GM18861 (cell line): Measurements from ENCODE around the gene NEURL4.
A peak's percentile ranks its signal among the peaks of the same experiment; 100 is the strongest.
"Not testable (repeated sequence)": the region's sequence is repeated elsewhere in the genome, so short reads cannot be mapped to it uniquely, and the experiment has no call there.

Experiments used
- ATAC-seq: cut with Tn5 transposase; IDR thresholded peaks from one replicate; pipeline ENCODE4 v1.9.1; 2021; ENCODE audit not compliant: unreplicated experiment

Gene NEURL4

DNA sequence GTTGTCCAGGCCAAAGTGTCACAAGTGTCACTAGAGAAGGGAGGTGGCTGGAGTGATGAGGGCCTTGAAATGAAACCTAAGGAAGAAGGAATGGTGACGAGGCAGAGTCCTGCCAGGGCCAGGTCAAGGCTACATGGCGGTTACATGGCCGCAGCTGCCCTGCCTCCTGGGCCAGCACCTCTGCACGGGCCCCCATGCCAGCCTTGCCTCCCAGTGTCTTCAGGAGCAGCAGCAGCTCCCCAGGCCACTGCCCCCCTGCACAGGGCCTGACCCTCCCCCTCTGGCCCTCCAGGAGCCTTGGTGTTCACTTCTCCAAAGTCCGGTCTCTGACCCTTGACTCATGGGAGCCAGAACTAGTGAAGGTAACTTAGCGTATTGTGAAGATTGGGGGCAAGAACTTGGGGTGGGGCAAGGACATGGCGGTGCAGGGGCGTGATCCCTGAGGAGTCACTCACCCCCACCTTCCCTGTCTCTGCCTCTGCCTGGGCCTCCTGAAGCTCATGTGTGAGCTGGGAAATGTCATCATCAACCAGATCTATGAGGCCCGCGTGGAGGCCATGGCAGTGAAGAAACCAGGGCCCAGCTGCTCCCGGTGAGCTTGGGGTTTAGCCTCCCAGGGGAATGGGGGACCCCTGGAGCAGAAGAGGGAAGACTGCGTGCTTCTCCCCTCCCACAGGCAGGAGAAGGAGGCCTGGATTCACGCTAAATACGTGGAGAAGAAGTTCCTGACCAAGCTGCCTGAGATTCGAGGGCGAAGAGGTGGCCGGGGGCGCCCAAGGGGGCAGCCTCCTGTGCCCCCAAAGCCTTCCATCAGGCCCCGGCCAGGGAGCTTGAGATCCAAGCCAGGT, 18.7 kb upstream of the NEURL4 start:
- ATAC-seq: no peak

DNA sequence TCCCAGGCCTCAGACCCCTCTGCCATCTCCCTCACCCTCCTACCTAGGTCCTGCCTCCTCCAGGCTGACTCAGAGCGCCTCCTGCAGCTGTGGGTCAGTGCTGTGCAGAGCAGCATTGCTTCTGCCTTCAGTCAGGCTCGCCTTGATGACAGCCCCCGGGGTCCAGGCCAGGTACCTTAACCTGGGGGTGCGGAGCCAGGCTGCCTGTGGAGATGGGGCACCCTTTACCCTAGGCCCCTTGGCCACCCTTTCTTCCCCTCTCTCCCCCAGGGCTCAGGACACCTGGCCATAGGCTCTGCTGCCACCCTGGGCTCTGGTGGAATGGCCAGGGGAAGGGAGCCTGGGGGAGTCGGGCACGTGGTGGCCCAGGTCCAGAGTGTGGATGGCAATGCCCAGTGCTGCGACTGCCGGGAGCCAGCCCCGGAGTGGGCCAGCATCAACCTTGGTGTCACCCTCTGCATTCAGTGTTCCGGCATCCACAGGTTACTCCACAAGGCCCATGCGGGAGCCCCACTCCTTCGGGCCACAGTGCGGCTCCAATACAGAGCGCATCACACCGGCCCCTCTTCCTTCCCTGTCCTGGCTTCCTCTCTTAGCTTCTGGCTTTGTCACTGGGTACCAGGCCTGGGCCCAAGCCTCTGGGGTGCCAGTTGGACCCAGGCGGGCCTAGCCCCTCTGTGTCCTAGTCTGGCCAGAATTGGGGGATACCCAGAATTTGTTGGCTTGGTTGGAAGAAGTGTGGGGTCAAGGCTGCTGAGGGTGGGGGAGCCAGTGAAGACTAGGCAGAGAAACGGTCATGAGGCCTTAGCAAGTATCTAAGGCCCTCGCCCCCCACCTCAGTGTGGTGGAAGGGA, 17.9 kb upstream of the NEURL4 start:
- no peak for ATAC-seq

DNA sequence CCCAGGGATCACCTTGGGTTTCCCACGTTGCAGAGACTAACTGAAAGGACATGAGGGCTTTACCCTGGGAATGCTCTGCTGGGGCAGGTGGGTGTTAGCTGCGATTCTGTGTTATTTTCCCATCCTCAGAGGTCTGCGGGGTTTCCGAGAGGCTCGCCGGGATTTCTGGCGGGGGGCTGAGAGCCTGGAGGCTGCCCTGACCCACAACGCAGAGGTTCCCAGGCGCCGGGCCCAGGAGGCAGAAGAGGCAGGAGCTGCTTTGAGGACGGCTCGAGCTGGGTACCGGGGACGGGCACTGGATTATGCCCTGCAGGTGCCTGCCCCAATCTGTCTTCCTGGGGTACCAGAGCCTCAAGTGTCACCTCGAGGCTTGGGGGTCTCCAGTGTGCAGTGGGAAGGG, 14.1 kb upstream of the NEURL4 start:
- no peak for ATAC-seq

DNA sequence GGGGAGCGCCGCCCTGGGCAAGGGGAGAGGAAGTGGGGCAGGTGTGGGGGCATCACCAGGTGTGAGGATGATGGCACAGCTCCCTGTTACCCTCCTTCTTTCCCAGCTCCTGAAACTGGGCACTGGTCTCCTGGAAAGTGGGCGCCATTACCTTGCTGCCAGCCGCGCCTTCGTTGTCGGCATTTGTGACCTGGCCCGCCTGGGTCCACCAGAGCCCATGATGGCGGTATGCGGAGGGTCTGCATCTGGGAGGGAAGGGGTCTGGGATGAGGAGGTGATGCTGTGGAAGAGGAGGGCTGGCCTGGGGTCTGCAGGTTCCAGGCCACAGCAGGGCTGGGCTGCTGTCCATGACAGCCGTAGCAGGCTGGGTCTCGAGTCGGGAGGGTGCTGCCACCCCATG, 12.7 kb upstream of the NEURL4 start:
- ATAC-seq: no peak

DNA sequence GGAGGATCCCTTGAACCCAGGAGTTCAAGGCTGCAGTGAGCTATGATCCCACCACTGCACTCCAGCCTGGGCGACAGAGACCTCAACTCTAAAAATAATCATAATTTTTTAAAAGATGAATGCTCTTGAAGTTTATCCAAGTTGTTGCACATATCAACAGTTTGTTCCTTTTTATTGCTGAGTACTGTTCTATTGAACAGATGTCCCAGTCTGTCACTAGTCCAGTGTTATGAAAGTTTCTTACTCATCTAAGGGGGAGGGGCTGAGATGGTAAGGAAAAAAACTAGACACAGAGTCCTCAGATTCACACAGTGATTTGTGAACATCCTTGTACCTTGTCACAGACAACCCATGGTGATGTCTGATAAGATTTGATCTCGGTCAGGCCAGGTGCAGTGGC, 11.0 kb upstream of the NEURL4 start:
- ATAC-seq: no peak

DNA sequence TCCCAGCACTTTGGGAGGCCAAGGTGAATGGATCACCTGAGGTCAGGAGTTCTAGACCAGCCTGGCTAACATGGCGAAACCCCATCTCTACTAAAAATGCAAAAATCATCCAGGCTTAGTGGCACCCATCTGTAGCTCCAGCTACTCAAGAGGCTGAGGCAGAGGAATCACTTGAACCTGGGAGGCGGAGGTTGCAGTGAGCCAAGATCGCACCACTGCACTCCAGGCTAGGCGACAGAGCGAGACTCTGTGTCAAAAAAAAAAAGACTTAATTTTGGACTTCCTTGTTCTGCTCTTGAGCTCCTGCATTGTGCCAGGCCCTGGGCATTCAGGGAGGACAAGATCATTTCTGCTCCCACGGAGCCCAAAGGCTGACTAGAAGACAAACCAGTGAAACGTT, 8.5 kb upstream of the NEURL4 start:
- not testable (repeated sequence) for ATAC-seq

DNA sequence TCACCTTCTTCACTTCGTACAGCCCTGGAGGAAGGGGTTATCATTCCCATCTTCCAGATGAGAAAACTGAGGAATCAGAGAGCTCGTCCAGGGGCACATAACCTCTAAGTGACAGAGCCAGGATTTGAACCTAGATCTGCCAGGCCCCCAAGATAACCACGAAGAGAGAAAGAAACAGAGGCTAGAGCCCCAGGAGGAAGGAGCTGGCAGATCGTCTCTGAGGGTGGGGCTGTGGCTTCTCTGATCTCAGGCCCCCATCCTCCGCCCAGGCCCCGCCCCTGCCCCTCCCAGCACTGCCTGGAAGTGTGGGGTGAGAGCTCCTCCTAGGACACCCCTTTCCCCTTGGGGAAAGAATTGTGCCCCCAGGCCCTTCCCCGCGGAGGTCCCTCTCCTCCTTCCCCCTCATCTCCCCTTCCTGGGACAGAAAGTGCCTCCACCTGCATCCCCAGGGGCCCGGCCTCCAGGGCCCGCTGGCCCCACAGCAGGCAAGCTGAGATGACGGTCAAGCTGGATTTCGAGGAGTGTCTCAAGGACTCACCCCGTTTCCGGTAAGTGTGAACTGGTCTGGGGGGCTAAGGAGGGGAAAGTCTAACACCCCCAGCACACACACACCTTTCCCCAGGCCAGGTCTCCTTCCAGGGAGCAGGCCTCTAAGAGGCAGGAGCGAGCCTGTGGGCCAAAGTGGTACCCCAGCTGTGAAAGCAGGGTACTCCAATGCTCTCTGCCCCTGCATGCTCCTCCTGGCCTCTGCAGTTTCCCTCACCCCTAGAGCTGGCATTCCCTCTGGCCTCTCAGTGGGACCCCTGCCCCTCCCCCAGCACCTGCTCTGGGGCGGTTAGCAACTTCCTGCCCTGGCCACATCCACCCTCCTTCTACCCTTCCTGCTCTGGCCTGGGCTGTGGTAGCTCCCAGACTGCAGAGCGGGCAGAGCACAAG, 7.4 kb upstream of the NEURL4 start, which contains the start of gene ACAP1:
TSS of gene ACAP1 (plus strand) at position 290 of the 936 bp plus-strand sequence. CDS start at position 496, 206 bp downstream.
- no peak for ATAC-seq

DNA sequence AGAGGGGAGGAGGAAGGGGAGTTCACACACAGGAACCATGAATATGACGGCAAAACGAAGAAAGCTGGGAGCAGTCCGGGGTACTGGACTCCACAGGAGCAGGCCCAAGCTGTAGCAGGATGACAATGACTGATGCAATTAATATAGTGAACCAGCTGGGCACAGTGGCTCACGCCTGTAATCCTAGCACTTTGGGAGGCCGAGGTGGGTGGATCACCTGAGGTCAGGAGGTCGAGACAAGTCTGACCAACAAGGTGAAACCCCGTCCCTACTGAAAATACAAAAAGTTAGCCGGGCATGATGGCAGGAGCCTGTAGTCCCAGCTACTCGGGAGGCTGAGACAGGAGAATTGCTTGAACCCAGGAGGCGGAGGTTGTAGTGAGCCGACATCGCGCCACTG, 6.6 kb upstream of the NEURL4 start:
- ATAC-seq: not testable (repeated sequence)

DNA sequence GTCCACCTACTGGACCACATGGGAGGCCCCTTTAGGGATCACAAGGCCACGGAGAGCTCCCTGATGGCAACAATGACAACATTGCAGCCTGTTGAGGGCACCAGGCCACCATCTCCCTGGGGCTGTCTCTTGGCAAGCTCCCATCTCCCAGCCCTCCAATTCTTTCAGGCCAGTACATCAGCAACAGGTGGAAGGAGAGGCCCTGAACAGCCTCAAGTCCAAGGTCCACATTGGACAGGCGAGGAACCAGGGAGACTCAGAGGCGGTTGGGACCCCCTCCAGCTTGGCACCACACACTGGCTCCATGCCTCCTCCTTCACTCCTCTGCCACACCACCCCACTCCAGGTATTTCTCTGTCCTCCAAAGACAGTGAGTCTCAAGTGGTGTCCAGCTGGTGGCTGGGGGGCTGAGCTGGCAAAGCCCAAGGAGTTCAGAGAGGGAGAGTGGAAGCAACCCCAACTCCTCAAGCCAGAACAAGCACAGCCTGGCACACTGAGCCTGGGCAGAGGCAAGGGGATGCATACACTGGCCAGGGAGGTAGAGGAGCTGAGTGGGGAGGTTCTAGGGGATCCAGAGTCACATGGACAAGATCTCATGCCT, 5.9 kb upstream of the NEURL4 start:
- no peak for ATAC-seq

DNA sequence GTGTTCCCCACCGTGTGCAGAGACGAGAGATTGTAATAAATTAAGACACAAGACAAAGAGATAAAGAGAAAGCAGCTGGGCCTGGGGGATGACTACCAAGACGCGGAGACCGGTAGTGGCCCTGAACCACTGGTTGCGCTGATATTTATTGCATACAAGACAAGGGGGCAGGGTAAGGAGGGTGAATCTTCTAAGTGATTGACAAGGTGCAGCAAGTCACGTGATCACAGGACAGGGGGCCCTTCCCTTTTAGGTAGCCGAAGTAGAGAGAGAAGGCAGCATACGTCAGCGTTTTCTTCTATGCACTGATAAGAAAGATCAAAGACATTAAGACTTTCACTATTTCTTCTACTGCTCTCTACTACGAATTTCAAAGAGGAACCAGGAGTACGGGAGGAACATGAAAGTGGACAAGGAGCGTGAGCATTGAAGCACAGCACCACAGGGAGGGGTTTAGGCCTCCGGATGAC, 3.5 kb upstream of the NEURL4 start:
- ATAC-seq: not testable (repeated sequence)

DNA sequence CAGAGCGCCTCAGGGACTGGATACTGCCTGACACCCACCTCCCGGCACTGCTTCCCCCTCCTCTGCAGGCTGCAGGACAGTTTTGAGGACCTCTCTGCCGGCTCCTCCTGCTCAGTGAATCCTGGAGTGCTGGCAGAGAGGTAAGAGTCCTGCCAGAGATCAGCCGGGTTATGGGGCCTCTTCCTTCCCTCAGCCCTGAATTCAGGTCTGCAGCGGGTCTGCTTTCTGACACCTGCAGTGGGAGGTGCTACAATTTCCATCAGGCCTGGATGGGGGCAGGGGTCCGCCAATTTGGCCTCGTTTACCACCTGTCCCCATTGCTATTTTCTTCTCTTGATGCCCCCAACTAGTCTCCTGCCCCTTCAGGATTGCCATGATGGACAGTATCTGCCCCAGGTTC, 3.0 kb upstream of the NEURL4 start:
- ATAC-seq: no peak

DNA sequence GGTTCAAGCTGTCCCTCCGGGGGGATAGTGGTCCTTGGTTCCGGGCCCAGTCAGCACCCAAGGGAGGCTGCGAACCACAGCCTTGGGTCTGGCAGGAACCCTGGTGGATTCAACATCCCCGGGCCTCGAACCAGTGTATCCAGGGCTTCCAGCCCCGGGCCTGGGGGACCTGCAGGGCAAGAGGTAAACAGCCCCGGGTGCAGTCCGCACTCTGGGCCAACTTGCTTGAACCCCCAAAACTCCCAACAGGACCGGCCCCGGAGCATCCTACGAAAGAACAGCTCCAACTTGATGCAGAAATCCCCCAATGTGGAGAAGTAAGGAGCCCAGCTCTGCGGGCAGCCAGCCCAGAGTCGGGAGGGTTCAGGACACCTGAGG, 1.5 kb upstream of the NEURL4 start:
- ATAC-seq: no peak

DNA sequence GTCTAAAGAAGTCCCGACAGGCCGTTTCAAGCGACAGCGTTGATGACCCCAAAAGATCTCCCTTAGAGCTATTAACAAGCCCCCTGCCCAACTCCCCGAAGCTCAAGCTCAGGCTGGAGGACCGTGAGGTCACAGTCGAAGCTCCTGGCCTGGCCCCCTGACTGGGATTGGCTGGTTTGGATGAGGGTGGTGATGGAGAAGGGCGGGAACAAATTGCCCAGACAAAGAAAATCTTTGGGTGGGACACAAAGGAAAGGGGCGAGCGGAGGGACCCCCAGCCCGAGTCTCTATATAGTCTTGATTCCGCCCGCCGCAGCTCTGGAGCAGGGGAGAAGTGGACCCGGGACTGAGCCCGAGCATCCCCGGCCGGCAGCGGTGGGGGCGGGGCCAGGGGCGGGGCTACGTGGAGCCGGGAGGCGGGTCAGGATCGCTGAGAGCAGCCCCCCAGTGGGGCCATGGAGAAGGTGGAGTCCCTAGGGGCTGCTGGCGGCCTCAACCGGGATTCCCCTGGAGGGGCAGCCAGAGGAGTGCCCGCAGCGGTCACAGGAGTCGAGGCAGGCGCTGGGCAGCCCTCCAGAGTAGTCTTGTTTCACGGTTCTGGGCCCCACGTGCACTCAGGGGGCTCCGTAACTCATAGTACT, 982 bp upstream of the NEURL4 start:
- peak; percentile 25 for ATAC-seq

DNA sequence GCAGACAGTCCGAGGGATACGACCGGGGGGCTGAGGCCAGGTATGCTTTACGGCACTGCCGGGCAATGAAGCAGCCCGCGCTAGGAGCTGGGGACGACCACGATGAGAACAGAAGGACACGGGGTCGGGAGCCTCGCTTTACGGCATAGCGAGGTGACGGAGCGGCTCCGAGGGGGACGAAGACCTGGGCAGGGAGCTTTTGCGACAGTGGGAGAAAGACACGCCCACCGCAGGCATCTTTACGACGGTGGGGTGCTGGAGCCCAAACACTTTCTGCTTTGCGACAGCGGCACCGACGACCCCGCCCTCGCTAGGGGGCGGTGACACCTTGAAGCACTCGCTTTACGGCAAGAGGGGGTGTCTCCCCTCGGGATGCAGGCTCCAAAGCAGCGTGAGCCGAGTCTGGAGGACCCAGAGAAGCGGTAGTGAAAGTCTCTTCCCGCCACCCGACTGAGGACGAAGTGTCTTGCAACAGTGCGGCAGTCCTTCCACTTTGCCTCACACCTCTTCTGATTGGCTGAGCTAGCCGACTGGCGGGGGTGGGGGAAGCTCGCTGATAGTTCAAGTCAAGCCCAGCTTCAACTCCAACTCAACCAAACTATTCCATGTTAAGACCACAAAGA, 350 bp upstream of the NEURL4 start:
- ATAC-seq: peak; percentile 54

DNA sequence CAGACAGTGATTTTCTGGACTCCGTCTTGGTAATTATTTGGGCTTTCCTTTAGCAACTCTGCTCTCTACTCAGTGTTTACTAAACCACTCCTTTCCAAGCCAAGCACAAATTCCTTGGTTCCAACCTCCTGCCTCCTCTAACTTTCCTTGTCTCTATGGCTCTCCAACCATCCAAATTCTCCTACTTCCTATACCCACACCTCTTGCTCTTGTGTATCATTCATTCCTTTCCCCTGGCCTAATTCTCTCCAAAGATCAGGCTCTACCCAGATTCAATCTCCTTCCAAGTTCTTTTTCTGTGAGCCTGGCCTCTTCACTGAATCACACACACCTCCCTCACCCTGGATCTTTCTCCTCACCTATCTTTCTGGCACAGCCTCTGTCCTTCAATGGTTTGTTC, 1.1 kb downstream of the NEURL4 start:
- no peak for ATAC-seq

DNA sequence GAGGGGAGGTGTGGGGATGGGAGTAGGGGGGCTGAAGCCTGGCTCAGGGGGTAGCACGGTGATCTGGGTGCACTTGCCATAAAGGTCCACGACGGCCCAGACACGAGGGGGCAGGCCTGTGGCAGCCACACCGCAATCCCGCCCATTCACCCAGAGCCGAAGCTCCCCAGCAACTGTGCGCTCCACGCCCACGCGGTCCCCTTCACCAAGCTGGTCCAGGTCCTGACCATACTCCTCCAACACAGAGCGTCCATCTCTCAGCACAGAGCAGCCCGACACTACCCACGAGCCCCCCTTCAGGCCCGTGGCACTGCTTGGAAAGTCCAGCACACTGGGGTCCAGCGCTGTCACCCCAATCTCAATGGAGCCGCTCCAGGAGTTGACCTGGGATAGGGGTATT, 1.6 kb downstream of the NEURL4 start:
- ATAC-seq: no peak

DNA sequence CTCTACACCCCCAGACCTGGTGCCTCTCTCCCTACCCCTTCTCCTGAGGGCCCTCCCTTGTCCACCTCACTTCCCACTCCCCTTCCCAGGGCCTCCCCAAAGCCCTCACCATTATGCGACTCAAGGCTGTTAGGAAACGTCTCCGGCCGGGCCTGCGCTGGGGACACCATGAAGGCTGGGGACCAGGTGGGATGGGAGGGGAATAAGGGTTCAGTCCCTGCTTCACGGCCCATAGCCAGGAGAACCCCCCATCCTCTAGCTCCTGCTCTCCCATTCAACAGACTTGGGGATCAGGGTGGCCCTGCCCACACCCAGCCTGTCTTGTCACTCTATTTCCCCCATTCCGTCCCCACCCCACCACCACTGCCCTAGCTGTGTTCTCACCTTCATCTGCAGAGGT, 2.1 kb downstream of the NEURL4 start:
- ATAC-seq: no peak

DNA sequence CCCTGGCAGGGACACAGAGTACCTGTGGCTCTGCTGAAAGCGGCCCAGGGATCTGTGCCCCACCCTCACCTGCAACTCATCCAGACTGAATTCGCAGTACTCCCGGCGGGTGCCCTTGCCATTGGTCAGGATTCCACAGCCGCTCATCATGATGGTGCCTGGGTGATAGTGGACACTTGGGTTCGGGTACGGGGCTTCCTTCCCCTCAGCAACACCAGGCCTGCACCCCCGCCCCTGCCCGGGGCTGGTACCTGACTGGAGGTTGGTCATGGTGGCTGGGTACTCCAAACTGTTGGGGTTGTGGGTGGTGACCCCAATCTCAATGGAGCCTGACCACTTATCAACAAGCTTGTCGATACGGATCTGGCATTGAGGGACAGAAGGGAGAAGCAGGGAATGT, 2.9 kb downstream of the NEURL4 start:
- ATAC-seq: no peak

DNA sequence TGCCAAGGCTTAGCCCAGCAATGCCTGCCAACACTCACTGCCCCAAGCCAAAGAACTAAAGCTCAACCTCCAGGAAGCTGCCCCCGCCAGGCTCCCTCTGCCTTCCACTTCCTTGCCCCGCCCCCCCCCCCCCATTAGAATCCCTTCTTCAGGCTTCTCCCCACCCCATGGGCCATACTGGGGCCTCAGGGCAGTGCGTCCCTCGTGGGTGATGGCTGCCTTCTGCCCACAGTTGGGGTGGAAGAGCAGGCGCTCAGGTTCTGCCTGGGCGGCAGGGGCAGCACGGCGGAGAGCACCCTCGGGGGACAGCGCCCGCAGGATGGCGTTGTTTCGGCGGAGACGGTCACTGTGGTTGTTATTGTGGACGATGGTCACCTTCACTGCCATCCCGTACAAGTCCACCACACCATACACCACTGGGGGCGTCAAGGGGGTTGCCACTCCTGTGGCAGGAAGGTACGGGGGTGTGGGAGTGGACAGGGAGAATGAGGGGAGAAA, 4.1 kb downstream of the NEURL4 start:
- no peak for ATAC-seq
